NCI-H2107 treated with DMSO at 0.1 percent for 48 hours (cell line): ENCODE results near the gene MTF1.
"Not testable (repeated sequence)": the region's sequence is repeated elsewhere in the genome, so short reads cannot be mapped to it uniquely, and the experiment has no call there.

Source experiments
- DNase-seq: peaks from one replicate; lab custom pipeline; 2025; ENCODE audit not compliant: unreplicated experiment; lab: John Stamatoyannopoulos, UW

The MTF1 gene

GRCh38 chr1:37794372-37795339 is 64.7 kb downstream of the MTF1 start:
- DNase-seq = no peak

DNA sequence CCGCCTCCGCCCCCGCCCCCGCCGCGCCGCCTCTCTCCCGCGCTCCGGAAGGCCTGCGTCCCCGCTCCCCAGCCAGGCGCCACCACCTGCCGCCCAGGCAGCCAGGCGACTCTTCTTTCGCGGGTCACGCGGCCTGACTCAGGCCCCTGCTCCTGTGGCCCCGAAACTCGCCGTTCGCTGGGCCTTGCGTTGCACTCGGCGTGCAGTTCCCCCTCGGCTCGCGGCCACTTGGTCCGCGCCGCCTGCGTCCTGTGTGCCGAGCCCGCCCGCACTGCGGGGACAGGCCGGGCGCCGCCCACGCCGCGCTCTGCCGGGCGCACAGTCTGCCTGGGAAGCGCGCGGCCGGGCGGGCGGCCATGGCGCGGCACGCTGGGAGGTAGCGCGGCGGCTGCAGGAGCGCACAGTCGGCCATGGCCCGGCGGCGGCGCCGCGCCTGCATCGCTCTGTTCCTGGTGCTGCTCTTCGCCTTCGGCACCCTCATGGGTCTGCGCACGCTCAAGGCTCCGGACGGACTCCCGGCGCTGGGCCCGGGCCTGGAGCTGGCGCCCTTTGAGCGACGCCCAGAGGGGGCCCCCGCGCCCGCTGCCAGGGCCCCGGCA is 65.5 kb downstream of the MTF1 start, which contains the start of gene MANEAL:
TSS of gene MANEAL (plus strand) at position 75 of the 599 bp plus-strand sequence. CDS start at position 411, 336 bp downstream.
- DNase-seq = no peak

GRCh38 chr1:37792943-37793686 is 66.3 kb downstream of the MTF1 start:
- DNase-seq = no peak

- DNase-seq = no peak
These were observed 76.9 kb downstream of the MTF1 start for GRCh38 chr1:37782491-37782890.

GRCh38 chr1:37778654-37779053 is 80.7 kb downstream of the MTF1 start:
- no peak for DNase-seq

GRCh38 chr1:37776946-37777516 is 82.4 kb downstream of the MTF1 start:
- no peak for DNase-seq

GRCh38 chr1:37771440-37771839 is 88.0 kb downstream of the MTF1 start:
- DNase-seq = not testable (repeated sequence)

GRCh38 chr1:37767488-37767887 is 91.9 kb downstream of the MTF1 start:
- DNase-seq = no peak

- DNase-seq = no peak
These were observed 93.3 kb downstream of the MTF1 start for GRCh38 chr1:37765916-37766664.

GRCh38 chr1:37764888-37765441 is 94.4 kb downstream of the MTF1 start, which contains the start of gene EPHA10:
Gene EPHA10, minus strand, starts transcription at chr1:37765120. Its CDS starts 54 bp downstream, at chr1:37765066.
- DNase-seq = no peak

- no peak for DNase-seq
These were observed 95.0 kb downstream of the MTF1 start for GRCh38 chr1:37764414-37764825.

DNA sequence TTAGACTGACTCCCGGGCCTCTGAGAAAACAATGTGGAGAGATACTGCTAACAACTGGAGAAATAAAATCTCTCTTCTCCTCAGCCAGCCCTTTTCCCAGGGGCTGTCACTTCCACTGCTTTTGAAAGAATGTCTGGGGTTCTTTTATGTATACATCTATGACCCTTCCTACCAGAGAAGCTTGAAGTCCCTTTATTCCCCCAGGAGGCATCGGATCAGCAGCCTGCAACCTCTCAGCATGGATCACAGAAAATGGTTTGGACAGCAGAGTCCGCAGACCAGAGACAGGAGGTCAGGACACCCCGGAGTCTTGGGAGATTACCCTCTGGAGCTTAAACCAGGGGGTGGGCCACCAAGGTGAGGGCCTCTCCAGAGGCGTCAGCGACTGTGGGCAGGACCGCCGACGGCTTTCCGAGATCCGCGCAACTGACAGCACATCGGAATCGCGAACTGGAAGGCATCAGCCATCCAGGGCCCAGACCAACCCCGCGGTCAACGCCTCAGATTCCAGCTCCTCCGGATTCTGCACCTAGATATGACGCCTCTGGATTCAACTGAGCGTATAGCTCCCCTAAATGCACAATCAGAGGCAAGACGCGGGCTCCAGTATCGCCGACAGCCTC is 95.5 kb downstream of the MTF1 start:
- no peak for DNase-seq

GRCh38 chr1:37762516-37762915 is 96.9 kb downstream of the MTF1 start:
- no peak for DNase-seq

GRCh38 chr1:37761416-37762095 is 97.8 kb downstream of the MTF1 start:
- no peak for DNase-seq
